Liver (tissue), 9 donors: ENCODE data around the gene PLA2G4A. TPM values are rescaled to one million over a fixed set of nuclear protein-coding genes. Genes with fewer than 3 reads are reported as not detected.

ENCODE experiments used
- DNase-seq: peaks from one replicate; pipeline ENCODE4 v3.0.0-alpha.2; 2017; ENCODE audit warnings: low spot score
- H3K27ac ChIP-seq, 2 donors: one replicate each; pipeline ENCODE4 v1.7.0; 2013; ENCODE audit warnings: inconsistent platforms in 2 of 2, low read length in 2 of 2, control low read depth in 1 of 2, low read depth in 1 of 2, mild to moderate bottlenecking in 1 of 2
- H3K27me3 ChIP-seq, 4 donors: one replicate each; pipeline versions ENCODE4 v1.6.1 to v1.7.0; 2013; ENCODE audit warnings: low read length in 3 of 4, inconsistent platforms in 1 of 4, mild to moderate bottlenecking in 1 of 4, moderate library complexity in 1 of 4; ENCODE audit not compliant: control insufficient read depth in 4 of 4, insufficient read depth in 4 of 4
- H3K36me3 ChIP-seq, 4 donors: one replicate each; pipeline versions ENCODE4 v1.6.1 to v1.7.0; 2013; ENCODE audit warnings: low read length in 3 of 4, mild to moderate bottlenecking in 3 of 4, low read depth in 1 of 4, moderate library complexity in 1 of 4; ENCODE audit not compliant: control insufficient read depth in 4 of 4, insufficient read depth in 3 of 4
- H3K4me1 ChIP-seq, 4 donors: one replicate each; pipeline versions ENCODE4 v1.6.1 to v1.7.0; 2013; ENCODE audit warnings: low read length in 3 of 4, mild to moderate bottlenecking in 3 of 4, moderate library complexity in 1 of 4; ENCODE audit not compliant: control insufficient read depth in 4 of 4, insufficient read depth in 4 of 4
- H3K4me3 ChIP-seq, 3 donors: one replicate each; pipeline versions ENCODE4 v1.6.1 to v1.7.0; 2013; ENCODE audit warnings: low read length in 3 of 3, control low read depth in 1 of 3, low read depth in 1 of 3, mild to moderate bottlenecking in 1 of 3
- H3K9ac ChIP-seq, 2 donors: one replicate each; pipeline ENCODE4 v1.7.0; 2013; ENCODE audit warnings: low read length in 2 of 2, mild to moderate bottlenecking in 2 of 2, moderate library complexity in 2 of 2, control low read depth in 1 of 2, low read depth in 1 of 2
- H3K9me3 ChIP-seq, 4 donors: one replicate each; pipeline versions ENCODE4 v1.6.1 to v1.7.0; 2013; ENCODE audit warnings: low read length in 3 of 4; ENCODE audit not compliant: control insufficient read depth in 4 of 4
- EGR1 ChIP-seq, 2 donors: IDR thresholded peaks; 2 replicates each; pipeline ENCODE4 v1.6.1; 2016 to 2018; ENCODE audit warnings: antibody characterized with exemption in 2 of 2, low read depth in 2 of 2
- FOXA1 ChIP-seq: IDR thresholded peaks from 2 replicates; pipeline ENCODE4 v1.6.1; 2016; ENCODE audit warnings: antibody characterized with exemption
- FOXA2 ChIP-seq: IDR thresholded peaks from 2 replicates; pipeline ENCODE4 v1.6.1; 2016; ENCODE audit warnings: antibody characterized with exemption
- GABPA ChIP-seq, 2 donors: IDR thresholded peaks in 1 of 2; conservative IDR thresholded peaks in 1 of 2; 2 replicates each; pipeline ENCODE4 v1.6.1; 2016; ENCODE audit warnings: antibody characterized with exemption in 2 of 2, mild to moderate bottlenecking in 1 of 2, moderate library complexity in 1 of 2
- HNF4A ChIP-seq, 2 donors: conservative IDR thresholded peaks; 2 replicates each; pipeline ENCODE4 v1.6.1; 2016; ENCODE audit warnings: antibody characterized with exemption in 2 of 2, mild to moderate bottlenecking in 2 of 2
- HNF4G ChIP-seq: IDR thresholded peaks from 2 replicates; pipeline ENCODE4 v1.6.1; 2016; ENCODE audit warnings: antibody characterized with exemption
- JUND ChIP-seq, 2 donors: IDR thresholded peaks; 2 replicates each; pipeline ENCODE4 v1.6.1; 2016; ENCODE audit warnings: antibody characterized with exemption in 2 of 2
- NR2F2 ChIP-seq: IDR thresholded peaks from 2 replicates; pipeline ENCODE4 v1.6.1; 2016; ENCODE audit warnings: antibody characterized with exemption
- RAD21 ChIP-seq, 2 donors: IDR thresholded peaks; 2 replicates each; pipeline ENCODE4 v1.6.1; 2016; ENCODE audit warnings: antibody characterized with exemption in 2 of 2, mild to moderate bottlenecking in 2 of 2
- RXRA ChIP-seq, 2 donors: IDR thresholded peaks; 2 replicates each; pipeline ENCODE4 v1.6.1; 2017 to 2018; ENCODE audit warnings: antibody characterized with exemption in 2 of 2, mild to moderate bottlenecking in 1 of 2
- SP1 ChIP-seq: IDR thresholded peaks from 2 replicates; pipeline ENCODE4 v1.6.1; 2018; ENCODE audit warnings: antibody characterized with exemption, mild to moderate bottlenecking
- TAF1 ChIP-seq: conservative IDR thresholded peaks from 2 replicates; pipeline ENCODE4 v1.6.1; 2016; ENCODE audit warnings: antibody characterized with exemption, mild to moderate bottlenecking
- YY1 ChIP-seq: IDR thresholded peaks from 2 replicates; pipeline ENCODE4 v1.6.1; 2016; ENCODE audit warnings: antibody characterized with exemption, mild to moderate bottlenecking
- WGBS: extraction: QIAGEN DNeasy Blood & Tissue Kit; methylation state at CpG from one replicate; pipeline ENCODE4 v1.1.7; 2013; 5-methylcytosine and 5-hydroxymethylcytosine counted together
- polyA plus RNA-seq, 2 donors: library from polyadenylated mRNA; stranded (reverse) in 1 of 2; unstranded in 1 of 2; fragments of 200-250 nt in 1 of 2; fragments of >200 nt in 1 of 2; fragmentation: Nextera tagmentation in 1 of 2; extraction: Ambion mirVana in 1 of 2; gene quantifications; one replicate each; pipeline versions ENCODE4 v1.2.1 to v1.2.3, GENCODE V29; 2013 to 2015
- total RNA-seq, 2 donors: library from RNA; depleted of rRNA; stranded (reverse); fragments of >200 nt; gene quantifications; one replicate each; pipeline ENCODE4 v1.2.3, GENCODE V29; 2014
- TF ChIP-seq, protein P1 (sequence below): fragments of 150-350 bp; IDR thresholded peaks from 2 replicates; pipeline ENCODE4 v1.5.1; 2017; ENCODE audit warnings: improper control_type of control experiment, low read depth, low read length; ENCODE audit not compliant: missing input control
- TF ChIP-seq, protein P2 (sequence below): IDR thresholded peaks from 2 replicates; pipeline ENCODE4 v1.6.1; 2016; ENCODE audit warnings: antibody characterized with exemption
- TF ChIP-seq, protein P3 (sequence below): IDR thresholded peaks from 2 replicates; pipeline ENCODE4 v1.6.1; 2016; ENCODE audit warnings: antibody characterized with exemption
- TF ChIP-seq, protein P4 (sequence below): IDR thresholded peaks from 2 replicates; pipeline ENCODE4 v1.6.1; 2016; ENCODE audit warnings: antibody characterized with exemption, mild to moderate bottlenecking
- TF ChIP-seq, protein P5 (sequence below): IDR thresholded peaks from 2 replicates; pipeline ENCODE4 v1.6.1; 2016; ENCODE audit warnings: antibody characterized with exemption
- donor health status: healthy.
- donor health status: healthy.
- donor health status: healthy.
- donor health status: healthy.
- donor health status: healthy.

PLA2G4A gene
- total and polyA plus RNA-seq, 4 donors = 0.39 to 2.5 (median 1.1) TPM

DNA sequence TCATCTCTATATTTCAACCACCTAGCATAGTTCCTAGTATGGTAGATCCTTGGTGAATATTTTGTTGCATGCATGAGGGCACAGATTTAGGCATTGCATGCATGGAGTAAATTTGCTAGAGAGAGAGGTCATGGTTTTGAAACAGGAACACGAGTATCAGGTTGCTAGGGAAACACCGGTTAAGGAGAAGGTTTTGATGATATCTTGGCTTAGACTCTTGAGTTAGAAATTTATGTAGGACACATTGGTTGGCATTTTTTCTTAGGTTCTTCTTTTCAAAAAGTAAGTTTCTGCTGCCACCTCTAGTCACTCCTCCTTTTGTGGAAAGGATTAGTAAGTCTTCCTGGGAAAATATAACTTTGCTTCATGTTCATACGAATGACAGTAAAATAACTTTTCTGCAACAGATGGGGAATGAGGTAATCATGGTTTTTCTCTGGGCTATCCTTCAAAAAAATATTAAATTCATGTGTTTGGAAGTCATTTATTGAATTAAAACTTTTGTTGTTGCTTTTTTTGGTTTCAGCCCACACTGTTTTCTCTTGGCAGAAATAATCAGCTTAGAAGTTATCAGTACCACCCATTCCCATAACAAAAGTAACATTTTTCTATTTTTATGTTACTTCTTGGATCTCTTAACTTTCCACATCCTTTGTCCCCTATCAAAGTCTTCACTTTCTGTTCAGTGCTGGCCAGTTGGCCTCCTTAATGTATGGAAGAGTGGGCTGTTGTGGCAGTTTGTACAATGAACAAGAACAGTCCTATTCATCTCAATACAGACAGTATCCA, 97.3 kb downstream of the PLA2G4A start:
- Histone ChIP-seq H3K9me3 (no peaks in the 10 kb centered on the region), H3K27me3 (no peaks in the 10 kb centered on the region), H3K27ac (no peak overlapping the region), H3K36me3 (no peaks in the 10 kb centered on the region), H3K9ac (no peak overlapping the region), H3K4me3 (no peak overlapping the region), H3K4me1 (no peaks in the 10 kb centered on the region)
- no peak for TF ChIP-seq FOXA2
- TF ChIP-seq, protein P1, sequence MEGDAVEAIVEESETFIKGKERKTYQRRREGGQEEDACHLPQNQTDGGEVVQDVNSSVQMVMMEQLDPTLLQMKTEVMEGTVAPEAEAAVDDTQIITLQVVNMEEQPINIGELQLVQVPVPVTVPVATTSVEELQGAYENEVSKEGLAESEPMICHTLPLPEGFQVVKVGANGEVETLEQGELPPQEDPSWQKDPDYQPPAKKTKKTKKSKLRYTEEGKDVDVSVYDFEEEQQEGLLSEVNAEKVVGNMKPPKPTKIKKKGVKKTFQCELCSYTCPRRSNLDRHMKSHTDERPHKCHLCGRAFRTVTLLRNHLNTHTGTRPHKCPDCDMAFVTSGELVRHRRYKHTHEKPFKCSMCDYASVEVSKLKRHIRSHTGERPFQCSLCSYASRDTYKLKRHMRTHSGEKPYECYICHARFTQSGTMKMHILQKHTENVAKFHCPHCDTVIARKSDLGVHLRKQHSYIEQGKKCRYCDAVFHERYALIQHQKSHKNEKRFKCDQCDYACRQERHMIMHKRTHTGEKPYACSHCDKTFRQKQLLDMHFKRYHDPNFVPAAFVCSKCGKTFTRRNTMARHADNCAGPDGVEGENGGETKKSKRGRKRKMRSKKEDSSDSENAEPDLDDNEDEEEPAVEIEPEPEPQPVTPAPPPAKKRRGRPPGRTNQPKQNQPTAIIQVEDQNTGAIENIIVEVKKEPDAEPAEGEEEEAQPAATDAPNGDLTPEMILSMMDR = no peak
- no peak for TF ChIP-seq FOXA1
- TF ChIP-seq TAF1 = no peak
- TF ChIP-seq RXRA (IDR thresholded peaks at IDR 0.05) = no peak
- TF ChIP-seq, protein P2, sequence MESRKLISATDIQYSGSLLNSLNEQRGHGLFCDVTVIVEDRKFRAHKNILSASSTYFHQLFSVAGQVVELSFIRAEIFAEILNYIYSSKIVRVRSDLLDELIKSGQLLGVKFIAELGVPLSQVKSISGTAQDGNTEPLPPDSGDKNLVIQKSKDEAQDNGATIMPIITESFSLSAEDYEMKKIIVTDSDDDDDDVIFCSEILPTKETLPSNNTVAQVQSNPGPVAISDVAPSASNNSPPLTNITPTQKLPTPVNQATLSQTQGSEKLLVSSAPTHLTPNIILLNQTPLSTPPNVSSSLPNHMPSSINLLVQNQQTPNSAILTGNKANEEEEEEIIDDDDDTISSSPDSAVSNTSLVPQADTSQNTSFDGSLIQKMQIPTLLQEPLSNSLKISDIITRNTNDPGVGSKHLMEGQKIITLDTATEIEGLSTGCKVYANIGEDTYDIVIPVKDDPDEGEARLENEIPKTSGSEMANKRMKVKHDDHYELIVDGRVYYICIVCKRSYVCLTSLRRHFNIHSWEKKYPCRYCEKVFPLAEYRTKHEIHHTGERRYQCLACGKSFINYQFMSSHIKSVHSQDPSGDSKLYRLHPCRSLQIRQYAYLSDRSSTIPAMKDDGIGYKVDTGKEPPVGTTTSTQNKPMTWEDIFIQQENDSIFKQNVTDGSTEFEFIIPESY = no peak
- no peak for TF ChIP-seq HNF4G
- no peak for TF ChIP-seq HNF4A (conservative IDR thresholded peaks at IDR 0.05)
- TF ChIP-seq, protein P3, sequence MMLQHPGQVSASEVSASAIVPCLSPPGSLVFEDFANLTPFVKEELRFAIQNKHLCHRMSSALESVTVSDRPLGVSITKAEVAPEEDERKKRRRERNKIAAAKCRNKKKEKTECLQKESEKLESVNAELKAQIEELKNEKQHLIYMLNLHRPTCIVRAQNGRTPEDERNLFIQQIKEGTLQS = no peak
- WGBS = 66% methylated on average over 3 of the region's 3 CpGs
- no peak for DNase-seq

DNA sequence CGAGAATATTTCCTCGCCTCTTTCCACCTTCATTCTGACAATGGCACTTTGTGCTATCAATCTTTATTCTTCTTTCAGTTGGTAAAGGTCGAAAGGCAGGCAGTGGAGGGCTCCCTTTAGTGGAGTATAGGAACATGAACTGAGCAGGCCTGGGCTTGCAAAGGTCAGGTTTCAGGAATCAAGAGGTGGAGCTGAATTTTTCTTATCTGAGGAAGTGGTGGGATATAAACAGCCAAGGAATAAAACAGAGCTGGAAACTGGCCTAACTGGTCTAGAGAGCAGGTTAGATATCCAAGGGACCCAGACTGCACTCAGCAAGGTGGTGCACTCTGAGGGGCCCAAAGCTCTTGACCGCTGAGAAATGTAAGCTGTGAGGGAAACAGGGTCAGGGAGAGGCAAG, 99.1 kb downstream of the PLA2G4A start:
- Histone ChIP-seq H3K4me1 (no peaks in the 10 kb centered on the region), H3K9me3 (no peaks in the 10 kb centered on the region), H3K36me3 (no peaks in the 10 kb centered on the region), H3K9ac (no peak overlapping the region), H3K27ac (no peak overlapping the region), H3K27me3 (no peaks in the 10 kb centered on the region), H3K4me3 (no peak overlapping the region)
- DNase-seq = no peak
- TF ChIP-seq YY1 (no peak), SP1 (no peak), GABPA (IDR thresholded peaks at IDR 0.05 in 1 of 2, conservative IDR thresholded peaks at IDR 0.05 in 1 of 2) (no peak), HNF4G (no peak), NR2F2 (no peak), RXRA (IDR thresholded peaks at IDR 0.05) (no peak), RAD21 (IDR thresholded peaks at IDR 0.05) (no peak), EGR1 (IDR thresholded peaks at IDR 0.05; ENCODE audit: low read depth in 2 of 2) (no peak), TAF1 (no peak), JUND (IDR thresholded peaks at IDR 0.05) (no peak), FOXA2 (no peak), HNF4A (conservative IDR thresholded peaks at IDR 0.05) (no peak), FOXA1 (no peak)
- TF ChIP-seq, protein P3 = no peak
- TF ChIP-seq, protein P1 = no peak
- TF ChIP-seq, protein P4, sequence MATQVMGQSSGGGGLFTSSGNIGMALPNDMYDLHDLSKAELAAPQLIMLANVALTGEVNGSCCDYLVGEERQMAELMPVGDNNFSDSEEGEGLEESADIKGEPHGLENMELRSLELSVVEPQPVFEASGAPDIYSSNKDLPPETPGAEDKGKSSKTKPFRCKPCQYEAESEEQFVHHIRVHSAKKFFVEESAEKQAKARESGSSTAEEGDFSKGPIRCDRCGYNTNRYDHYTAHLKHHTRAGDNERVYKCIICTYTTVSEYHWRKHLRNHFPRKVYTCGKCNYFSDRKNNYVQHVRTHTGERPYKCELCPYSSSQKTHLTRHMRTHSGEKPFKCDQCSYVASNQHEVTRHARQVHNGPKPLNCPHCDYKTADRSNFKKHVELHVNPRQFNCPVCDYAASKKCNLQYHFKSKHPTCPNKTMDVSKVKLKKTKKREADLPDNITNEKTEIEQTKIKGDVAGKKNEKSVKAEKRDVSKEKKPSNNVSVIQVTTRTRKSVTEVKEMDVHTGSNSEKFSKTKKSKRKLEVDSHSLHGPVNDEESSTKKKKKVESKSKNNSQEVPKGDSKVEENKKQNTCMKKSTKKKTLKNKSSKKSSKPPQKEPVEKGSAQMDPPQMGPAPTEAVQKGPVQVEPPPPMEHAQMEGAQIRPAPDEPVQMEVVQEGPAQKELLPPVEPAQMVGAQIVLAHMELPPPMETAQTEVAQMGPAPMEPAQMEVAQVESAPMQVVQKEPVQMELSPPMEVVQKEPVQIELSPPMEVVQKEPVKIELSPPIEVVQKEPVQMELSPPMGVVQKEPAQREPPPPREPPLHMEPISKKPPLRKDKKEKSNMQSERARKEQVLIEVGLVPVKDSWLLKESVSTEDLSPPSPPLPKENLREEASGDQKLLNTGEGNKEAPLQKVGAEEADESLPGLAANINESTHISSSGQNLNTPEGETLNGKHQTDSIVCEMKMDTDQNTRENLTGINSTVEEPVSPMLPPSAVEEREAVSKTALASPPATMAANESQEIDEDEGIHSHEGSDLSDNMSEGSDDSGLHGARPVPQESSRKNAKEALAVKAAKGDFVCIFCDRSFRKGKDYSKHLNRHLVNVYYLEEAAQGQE = no peak
- TF ChIP-seq, protein P2 = no peak
- TF ChIP-seq, protein P5, sequence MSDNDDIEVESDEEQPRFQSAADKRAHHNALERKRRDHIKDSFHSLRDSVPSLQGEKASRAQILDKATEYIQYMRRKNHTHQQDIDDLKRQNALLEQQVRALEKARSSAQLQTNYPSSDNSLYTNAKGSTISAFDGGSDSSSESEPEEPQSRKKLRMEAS = no peak
- 64% methylated on average over 4 of the region's 4 CpGs for WGBS
